WTC11 (cell line): ENCODE data around the gene SAMD8. TPM values are rescaled to one million over a fixed set of nuclear protein-coding genes. Genes with fewer than 3 reads are reported as not detected.
"Not testable (repeated sequence)": the region's sequence is repeated elsewhere in the genome, so short reads cannot be mapped to it uniquely, and the experiment has no call there.

Experiments used
- ATAC-seq: fragments of 200-7000 bp; cut with Tn5 transposase; 2 replicates; pipeline ENCODE4 v1.10.0; 2021; ENCODE audit warnings: mild to moderate bottlenecking, moderate library complexity
- CTCF ChIA-PET: fragments of 300-600 bp; sonication (Branson Sonifier 250); formaldehyde crosslinking; loops from one replicate; lab custom pipeline; 2021; ENCODE audit warnings: antibody characterized with exemption; lab: Charles Lee
- POLR2A ChIA-PET: fragments of 350-600 bp; sonication (Branson Sonifier 250); formaldehyde crosslinking; loops from one replicate; lab custom pipeline; 2021; ENCODE audit warnings: antibody characterized with exemption; lab: Charles Lee
- DNase-seq: peaks from one replicate; pipeline ENCODE4 v3.0.0; 2021; ENCODE audit warnings: low spot score
- H3K27ac Mint-ChIP-seq: 2 replicates; pipeline ENCODE4 v1.8.0; 2021; ENCODE audit warnings: mixed read lengths
- H3K27me3 Mint-ChIP-seq: 2 replicates; pipeline ENCODE4 v1.8.0; 2021; ENCODE audit warnings: low read depth, mild to moderate bottlenecking, moderate library complexity, mixed read lengths
- H3K36me3 Mint-ChIP-seq: 2 replicates; pipeline ENCODE4 v1.8.0; 2021; ENCODE audit warnings: mixed read lengths
- H3K4me1 Mint-ChIP-seq: 2 replicates; pipeline ENCODE4 v1.8.0; 2022; ENCODE audit warnings: mixed read lengths
- H3K4me3 Mint-ChIP-seq: 2 replicates; pipeline ENCODE4 v1.8.0; 2021; ENCODE audit warnings: mild to moderate bottlenecking, moderate library complexity, mixed read lengths
- H3K9me3 Mint-ChIP-seq: 2 replicates; pipeline ENCODE4 v1.8.0; 2021; ENCODE audit warnings: mixed read lengths
- ATF2 ChIP-seq: sonication (generic); formaldehyde crosslinking; IDR thresholded peaks from 2 replicates; pipeline ENCODE4 v1.8.1; 2022; ENCODE audit warnings: low read depth, missing genetic modification reagents, borderline replicate concordance
- CDX4 ChIP-seq: fragments of 250-450 bp; sonication (Bioruptor Pico); IDR thresholded peaks from 2 replicates; pipeline ENCODE4 v1.9.0; 2021; ENCODE audit warnings: moderate library complexity, mild to moderate bottlenecking, inconsistent platforms, borderline replicate concordance
- E2F5 ChIP-seq: sonication (generic); formaldehyde crosslinking; IDR thresholded peaks from 2 replicates; pipeline ENCODE4 v1.8.1; 2022; ENCODE audit warnings: mild to moderate bottlenecking, moderate library complexity, missing genetic modification reagents
- ELF4 ChIP-seq: sonication (generic); formaldehyde crosslinking; IDR thresholded peaks from 2 replicates; pipeline ENCODE4 v1.8.1; 2022; ENCODE audit warnings: low read depth, mild to moderate bottlenecking, moderate library complexity, missing genetic modification reagents
- FOXJ3 ChIP-seq: sonication (generic); formaldehyde crosslinking; IDR thresholded peaks from 2 replicates; pipeline ENCODE4 v1.9.0; 2021; ENCODE audit warnings: missing genetic modification reagents, mild to moderate bottlenecking, borderline replicate concordance
- HMGXB4 ChIP-seq: sonication (generic); formaldehyde crosslinking; IDR thresholded peaks from 2 replicates; pipeline ENCODE4 v1.8.1; 2023; ENCODE audit warnings: mild to moderate bottlenecking, moderate library complexity, missing genetic modification reagents
- TEAD1 ChIP-seq: sonication (generic); formaldehyde crosslinking; IDR thresholded peaks from 2 replicates; pipeline ENCODE4 v1.8.0; 2022; ENCODE audit warnings: mild to moderate bottlenecking, missing genetic modification reagents
- USF1 ChIP-seq: sonication (generic); formaldehyde crosslinking; IDR thresholded peaks from 2 replicates; pipeline ENCODE4 v1.8.0; 2022; ENCODE audit warnings: mild to moderate bottlenecking, missing genetic modification reagents
- USF2 ChIP-seq: sonication (generic); formaldehyde crosslinking; IDR thresholded peaks from 2 replicates; pipeline ENCODE4 v1.8.1; 2023; ENCODE audit warnings: mild to moderate bottlenecking, missing genetic modification reagents, moderate library complexity
- ZBTB21 ChIP-seq: sonication (generic); formaldehyde crosslinking; IDR thresholded peaks from 2 replicates; pipeline ENCODE4 v1.8.1; 2023; ENCODE audit warnings: mild to moderate bottlenecking, missing genetic modification reagents, borderline replicate concordance
- ZNF121 ChIP-seq: sonication (generic); formaldehyde crosslinking; IDR thresholded peaks from 2 replicates; pipeline ENCODE4 v1.8.0; 2023; ENCODE audit warnings: missing genetic modification reagents
- ZNF219 ChIP-seq: sonication (generic); formaldehyde crosslinking; IDR thresholded peaks from 2 replicates; pipeline ENCODE4 v1.8.0; 2023; ENCODE audit warnings: missing genetic modification reagents, mild to moderate bottlenecking, borderline replicate concordance
- ZNF532 ChIP-seq: fragments of 250-450 bp; sonication (Bioruptor Pico); IDR thresholded peaks from 2 replicates; pipeline ENCODE4 v1.9.0; 2021; ENCODE audit warnings: mild to moderate bottlenecking, borderline replicate concordance
- total RNA-seq: library from RNA; stranded (reverse); gene quantifications from 3 replicates; pipeline ENCODE4 v1.2.3, GENCODE V29; 2021

The SAMD8 gene
- total RNA-seq, 1 experiment from 2014 or later: 23.0 TPM

- peak; percentile 88 for TF ChIP-seq ZNF121 (CRISPR knock-in tag)
- TF ChIP-seq, all 79 proteins: peak for 1; not testable (repeated sequence) for 78
- H3K36me3 Mint-ChIP-seq: peaks cover 84% of the 10 kb centered on the region
- ATAC-seq, POLR2A ChIA-PET, H3K9me3 Mint-ChIP-seq, H3K4me3 Mint-ChIP-seq, DNase-seq, H3K27me3 Mint-ChIP-seq: not testable (repeated sequence)
- CTCF ChIA-PET: interaction anchor here (0.8 to 1.7 kb wide), 2 partner anchors 9 to 11 kb away, joined by 3 to 8 read pairs; no protein-coding TSS in a partner anchor
- H3K27ac Mint-ChIP-seq: peak overlapping the region; percentile 63
- H3K4me1 Mint-ChIP-seq: peaks cover 49% of the 10 kb centered on the region
Observed at GRCh38 chr10:75221492-75221891, 110.0 kb downstream of the SAMD8 start.

- peaks cover 62% of the 10 kb centered on the region for H3K4me1 Mint-ChIP-seq
- CTCF ChIA-PET: interaction anchor here (1.2 to 6.2 kb wide), 6 partner anchors 11 to 125 kb away, joined by 3 to 59 read pairs (median 8); partner anchors contain the start of genes COMTD1 and VDAC2
- H3K27ac Mint-ChIP-seq: peak overlapping the region; percentile 98
Observed at GRCh38 chr10:75223507-75223906, 112.1 kb downstream of the SAMD8 start.

GRCh38 chr10:75226095-75226494 is 114.6 kb downstream of the SAMD8 start:
- DNase-seq: no peak
- CTCF ChIA-PET: interaction anchor here (2.2 to 6.2 kb wide), 3 partner anchors 9 to 39 kb away, joined by 8 to 59 read pairs (median 46); partner anchors contain the start of genes COMTD1 and VDAC2
- POLR2A ChIA-PET: interaction anchor here (1.1 to 1.7 kb wide), 4 partner anchors 8 to 39 kb away, joined by 3 to 6 read pairs (median 4); partner anchors contain the start of gene VDAC2
- Mint-ChIP-seq H3K9me3 (no peaks in the 10 kb centered on the region), H3K4me3 (peak overlapping the region; percentile 42), H3K27ac (peak overlapping the region; percentile 98), H3K36me3 (peaks cover 67% of the 10 kb centered on the region), H3K4me1 (peaks cover 69% of the 10 kb centered on the region), H3K27me3 (no peaks in the 10 kb centered on the region)
- no peak for ATAC-seq
- TF ChIP-seq ZNF121 (CRISPR knock-in tag): no peak
- TF ChIP-seq USF2 (CRISPR knock-in tag): no peak
- no peak for TF ChIP-seq TEAD1 (CRISPR knock-in tag)
- TF ChIP-seq ZBTB21 (CRISPR knock-in tag): no peak
- no peak for TF ChIP-seq CDX4 (CRISPR knock-in tag)

More at GRCh38 chr10:75223507-75223906, 112.1 kb downstream of the SAMD8 start:
- no peak for TF ChIP-seq ELF4 (CRISPR knock-in tag)
- peak; percentile 66; the same call in 1 of the 2 replicates for TF ChIP-seq TEAD1 (CRISPR knock-in tag)
- TF ChIP-seq ZNF219 (CRISPR knock-in tag): no peak
- POLR2A ChIA-PET: interaction anchor here (0.6 to 2.4 kb wide), 4 partner anchors 9 to 185 kb away, joined by 3 to 18 read pairs (median 8); partner anchors contain the start of gene VDAC2
- H3K9me3 Mint-ChIP-seq: no peaks in the 10 kb centered on the region
- H3K36me3 Mint-ChIP-seq: peaks cover 69% of the 10 kb centered on the region
- DNase-seq (peak; percentile 41), ATAC-seq (peak; percentile 84)
- no peaks in the 10 kb centered on the region for H3K27me3 Mint-ChIP-seq
- H3K4me3 Mint-ChIP-seq: peak overlapping the region; percentile 49

GRCh38 chr10:75226656-75227055 is 115.2 kb downstream of the SAMD8 start:
- DNase-seq (peak; percentile 47), ATAC-seq (peak; percentile 2)
- Mint-ChIP-seq H3K27ac (peak overlapping the region; percentile 98), H3K9me3 (no peaks in the 10 kb centered on the region), H3K27me3 (no peaks in the 10 kb centered on the region), H3K4me1 (peaks cover 69% of the 10 kb centered on the region), H3K4me3 (peak overlapping the region; percentile 42), H3K36me3 (peaks cover 67% of the 10 kb centered on the region)
- CTCF ChIA-PET: interaction anchor here (0.6 to 6.2 kb wide), 4 partner anchors 8 to 39 kb away, joined by 3 to 59 read pairs (median 27); partner anchors contain the start of genes COMTD1 and VDAC2
- POLR2A ChIA-PET: interaction anchor here (1.1 to 1.7 kb wide), 3 partner anchors 11 to 40 kb away, joined by 3 to 6 read pairs (median 6); partner anchors contain the start of gene VDAC2
- TF ChIP-seq ZNF532 (no peak), HMGXB4 (CRISPR knock-in tag) (no peak), USF1 (CRISPR knock-in tag) (no peak), FOXJ3 (CRISPR knock-in tag) (no peak), ATF2 (no peak), E2F5 (CRISPR knock-in tag) (no peak)
